ENCODE measurements around the gene P4HB.

P4HB gene

GRCh38 chr17:81867170-81867990, 7.0 kb upstream of the P4HB start:
- DNase-seq: peak; percentile 45 to 54

DNA sequence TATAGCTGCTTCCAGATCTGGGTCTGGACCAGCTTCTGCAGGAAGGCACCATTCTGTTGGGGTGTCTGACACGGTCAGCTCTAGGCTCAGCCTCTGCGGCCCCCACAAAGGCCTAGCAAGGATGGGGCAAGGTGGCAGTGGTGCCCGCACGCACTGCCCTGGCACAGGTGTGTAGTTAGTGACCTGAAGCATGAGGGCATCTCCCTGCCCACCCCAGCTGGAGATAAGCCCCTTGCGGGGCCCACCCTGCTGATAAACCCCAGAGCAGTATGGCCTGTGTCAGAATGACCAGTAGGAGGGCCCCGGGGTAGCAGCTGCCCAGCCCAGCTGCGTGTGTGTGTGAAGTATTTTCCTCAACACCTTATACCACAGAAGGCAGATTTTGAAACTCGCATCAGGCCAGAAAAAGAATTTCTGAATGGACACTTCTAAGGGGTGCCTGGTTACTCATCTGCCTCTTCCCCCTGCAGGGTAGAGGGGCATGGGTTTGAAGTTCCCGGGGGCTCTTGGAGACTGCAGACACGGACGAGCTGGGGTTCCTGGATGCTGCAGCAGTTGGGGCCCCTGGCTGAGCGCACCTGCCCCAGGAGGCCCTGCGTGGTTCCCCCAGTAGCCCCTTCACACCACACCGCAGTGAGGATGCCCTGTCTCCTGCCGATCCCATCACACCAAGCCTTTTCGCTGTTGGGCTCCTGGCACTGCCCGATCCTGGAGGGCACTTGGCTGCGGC, 6.3 kb upstream of the P4HB start:
- DNase-seq: peak; percentile 23 to 30

DNA sequence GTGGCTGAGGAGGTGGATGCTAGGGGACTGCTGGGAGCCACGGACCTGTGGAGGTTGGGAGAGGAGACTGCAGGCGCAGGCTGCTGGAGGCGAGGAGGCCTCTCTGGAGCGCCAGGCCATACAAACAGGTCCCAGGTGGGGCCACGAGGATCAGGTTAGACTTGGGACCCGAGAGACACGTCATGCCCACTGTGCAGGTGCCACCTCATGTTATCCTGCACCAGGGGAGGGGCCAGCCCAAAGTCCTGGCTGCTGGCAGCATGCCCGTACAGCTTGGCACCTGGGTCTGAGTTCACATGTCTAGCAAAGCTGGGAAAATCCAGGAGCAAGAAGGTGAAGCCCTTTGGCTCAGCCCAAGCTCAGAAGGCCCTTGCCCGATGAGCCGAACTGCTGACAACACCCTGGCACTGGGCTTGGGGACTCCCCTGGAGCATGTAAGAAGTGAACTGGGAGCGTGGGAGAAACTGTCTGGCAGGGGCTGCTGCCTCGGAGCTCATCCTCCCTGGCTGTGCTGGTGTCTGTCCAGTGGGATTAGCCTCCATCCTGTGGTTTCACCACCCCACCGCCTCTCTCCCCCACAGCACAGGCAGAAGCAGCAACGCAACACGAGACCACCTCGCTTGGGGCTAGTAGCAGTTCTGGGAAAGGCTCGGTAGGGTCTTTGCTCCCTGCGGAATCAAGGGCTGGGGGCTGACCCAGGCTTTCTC, 5.6 kb upstream of the P4HB start:
- DNase-seq: peak in 1 of 2 experiments; percentile 25

DNA sequence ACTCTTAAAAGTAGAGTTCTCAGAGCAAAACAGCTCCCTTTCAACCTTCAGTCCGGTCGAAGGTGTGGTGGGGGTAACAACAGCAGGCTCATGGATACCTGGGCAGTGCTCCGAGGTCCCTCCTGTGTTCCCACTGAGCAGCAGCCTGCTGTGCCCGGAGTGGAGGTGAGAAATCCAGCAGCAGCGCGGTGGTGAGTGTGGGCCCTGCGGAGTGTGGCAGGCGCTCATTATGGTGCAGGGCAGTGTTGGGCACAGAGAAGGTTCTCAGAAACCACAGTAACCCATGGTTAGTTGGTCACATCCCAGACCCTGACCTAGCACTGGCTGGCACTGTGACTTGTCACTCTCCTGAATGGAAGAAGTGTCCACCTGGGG, 5.0 kb upstream of the P4HB start:
- no peak for DNase-seq

DNA sequence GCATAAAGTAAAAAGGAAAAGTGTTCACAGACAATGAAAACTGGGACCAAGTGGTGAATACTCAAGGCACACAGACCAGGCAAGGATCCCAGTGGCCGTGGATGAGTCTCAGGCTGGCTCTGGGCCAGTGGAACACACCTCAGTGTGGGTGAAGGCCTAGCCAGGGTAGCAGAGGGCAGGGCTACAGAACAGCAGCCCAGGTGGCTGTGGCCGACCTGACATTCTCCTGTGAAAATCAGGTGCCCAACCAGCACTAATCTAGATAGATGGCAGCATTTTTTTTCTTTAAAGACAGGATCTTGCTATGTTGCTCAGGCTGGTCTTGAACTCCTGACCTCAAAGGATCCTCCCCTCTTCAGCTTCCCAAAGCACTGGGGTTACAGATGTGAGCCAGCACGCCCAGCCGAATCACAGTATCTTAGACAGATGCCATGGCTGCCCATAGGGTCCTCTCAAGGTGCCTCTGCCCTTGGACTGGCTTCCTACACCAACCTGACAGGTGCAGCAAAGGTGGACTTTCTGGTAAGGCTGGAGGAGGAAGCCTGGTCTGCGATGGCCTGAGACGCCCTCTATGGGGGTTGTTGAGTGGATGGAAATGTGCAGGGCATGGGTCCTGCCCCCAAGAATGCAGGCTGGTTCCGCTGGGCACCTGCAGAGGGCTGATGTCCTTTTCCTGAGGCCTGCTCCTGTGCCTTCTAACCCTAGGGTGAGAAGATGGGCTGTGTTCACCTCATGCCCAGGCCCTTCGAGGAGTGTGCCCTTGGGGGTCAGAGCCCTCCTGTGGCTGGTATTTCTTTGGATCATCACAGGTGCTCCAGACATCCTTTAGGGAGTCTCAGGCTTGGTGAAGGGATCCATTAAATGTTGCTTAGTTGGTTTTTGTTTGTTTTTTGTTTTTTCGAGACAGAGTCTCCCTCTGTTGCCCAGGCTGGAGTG, 3.8 kb upstream of the P4HB start:
- DNase-seq: no peak

- DNase-seq: no peak
These were observed 2.9 kb upstream of the P4HB start for GRCh38 chr17:81863123-81863675.

DNA sequence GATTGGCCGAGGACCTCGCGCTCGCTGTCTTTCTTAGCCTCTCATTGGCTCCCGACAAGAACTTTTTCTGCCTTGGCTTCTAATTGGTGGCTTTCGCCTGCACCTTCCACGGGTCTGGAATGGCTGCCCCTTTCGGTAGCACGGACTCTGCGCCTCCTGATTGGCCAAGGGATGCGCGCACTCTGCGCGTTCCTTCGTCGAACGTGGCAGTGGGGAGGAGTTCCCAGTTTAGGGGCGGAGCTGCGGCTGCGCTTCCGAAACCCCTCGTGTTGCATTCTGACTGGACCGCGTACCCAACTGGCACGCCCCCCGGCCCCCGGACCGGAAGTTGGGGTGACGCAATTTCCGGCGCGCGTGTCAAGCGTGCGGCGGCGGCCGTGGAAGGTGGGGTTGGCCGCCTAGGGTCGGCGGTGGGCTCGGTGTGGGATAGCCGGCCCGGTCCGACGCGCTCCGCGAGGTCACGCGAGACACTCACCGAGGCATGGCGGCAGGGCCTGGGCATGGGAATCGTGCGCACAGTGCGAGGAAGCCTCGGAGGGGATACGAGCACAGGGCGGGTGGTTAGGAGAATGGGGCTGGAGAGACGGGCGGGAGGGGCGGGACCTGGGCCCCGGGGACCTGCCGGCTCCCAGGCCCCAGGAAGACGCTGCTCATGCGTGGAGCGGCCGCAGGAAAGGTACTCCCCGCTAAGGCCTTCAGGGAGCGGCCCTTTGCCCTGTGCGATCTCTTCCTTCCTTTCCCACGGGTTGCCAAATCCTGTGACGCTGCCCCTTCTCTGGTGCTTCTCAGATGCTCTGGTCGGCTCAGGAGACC, 627 bp upstream of the P4HB start:
- peak; percentile 99 for DNase-seq

GRCh38 chr17:81858967-81859905, 1.1 kb downstream of the P4HB start:
- no peak for DNase-seq

DNA sequence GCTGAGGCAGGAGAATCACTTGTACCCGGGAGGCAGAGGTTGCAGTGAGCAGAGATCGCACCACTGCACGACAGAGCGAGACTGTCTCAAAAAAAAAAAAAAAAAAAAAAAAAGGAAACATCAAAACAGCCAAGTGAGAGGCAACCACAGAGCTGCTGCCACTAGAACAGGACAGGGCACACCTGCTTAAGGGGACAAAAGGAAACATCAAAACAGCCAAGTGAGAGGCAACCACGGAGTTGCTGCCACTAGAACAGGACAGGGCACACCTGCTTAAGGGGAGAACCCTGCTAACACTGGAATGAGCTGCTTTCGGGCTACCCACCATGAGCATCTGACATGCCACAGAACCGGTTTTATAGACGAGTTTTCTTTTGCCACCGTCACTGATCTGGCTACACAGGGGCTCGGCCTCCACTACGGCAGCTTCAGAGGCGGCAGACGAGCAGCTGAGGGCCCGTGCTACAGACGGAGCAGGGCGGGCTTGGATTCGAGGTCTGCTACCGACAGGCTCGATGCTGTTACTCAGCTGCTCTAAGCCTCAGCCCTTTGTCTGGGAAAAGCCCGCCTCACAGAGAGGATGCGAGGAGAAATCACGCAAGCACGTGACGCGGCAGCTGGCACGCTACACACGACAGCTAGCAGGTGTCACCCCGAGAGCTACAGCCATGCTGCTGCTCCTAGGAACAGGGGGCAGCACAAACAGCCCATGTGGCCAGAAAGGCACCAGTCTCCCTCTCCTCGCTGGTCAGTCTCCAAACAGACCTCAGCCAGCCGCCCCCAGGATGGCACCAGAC, 2.0 kb downstream of the P4HB start:
- no peak for DNase-seq

- no peak for DNase-seq
These were observed 5.2 kb downstream of the P4HB start for GRCh38 chr17:81854974-81855774.

- no peak for DNase-seq
These were observed 8.1 kb downstream of the P4HB start for GRCh38 chr17:81852237-81852636.

- DNase-seq: no peak
These were observed 8.9 kb downstream of the P4HB start for GRCh38 chr17:81851423-81851822.

GRCh38 chr17:81849457-81849856, 10.9 kb downstream of the P4HB start:
- no peak for DNase-seq

GRCh38 chr17:81846743-81847689, 13.3 kb downstream of the P4HB start:
- DNase-seq: no peak

DNA sequence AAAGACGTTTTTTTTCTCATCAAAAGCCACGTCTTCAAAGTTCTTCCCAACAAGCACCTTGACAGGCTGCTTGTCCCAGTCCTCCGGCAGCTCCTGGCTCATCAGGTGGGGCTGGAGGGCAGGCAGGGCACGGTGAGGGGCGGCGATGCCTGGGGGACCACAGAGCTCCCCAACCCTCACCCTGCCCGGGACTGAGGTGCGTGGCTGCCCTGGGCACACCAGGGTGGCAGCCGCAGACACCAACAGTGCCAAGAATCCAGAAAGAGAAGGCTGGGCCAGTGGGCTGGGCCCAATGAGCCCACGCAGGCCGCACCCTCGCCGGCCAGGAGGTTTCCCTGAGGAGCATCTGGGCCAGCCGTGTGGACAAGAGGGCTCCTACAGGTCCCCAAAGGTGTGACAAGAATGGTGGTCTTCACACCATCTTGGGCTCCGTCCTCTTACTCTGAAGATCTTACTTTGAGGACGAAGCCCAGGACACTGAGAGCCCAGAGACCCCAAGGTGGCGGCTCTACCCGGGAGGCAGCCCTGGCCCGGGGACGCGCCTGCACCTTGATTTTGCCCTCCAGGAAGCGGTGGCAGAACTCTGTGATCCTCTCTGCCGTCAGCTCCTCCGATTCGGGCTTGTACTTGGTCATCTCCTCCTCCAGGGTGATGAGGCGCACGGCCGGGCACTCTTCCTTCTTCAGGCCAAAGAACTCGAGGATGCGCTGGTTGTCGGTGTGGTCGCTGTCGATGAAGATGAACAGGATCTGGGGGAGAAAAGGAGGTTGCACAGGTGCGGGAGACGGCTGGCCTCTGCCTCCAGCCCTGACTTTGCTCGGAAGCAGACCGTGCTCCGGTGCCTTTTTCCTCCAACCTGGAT, 14.2 kb downstream of the P4HB start:
- DNase-seq: no peak

- no peak for DNase-seq
These were observed 15.0 kb downstream of the P4HB start for GRCh38 chr17:81845361-81845760.
